HCT116 (cell line): ENCODE data around the gene ZNF561.
"Not testable (repeated sequence)": the region's sequence is repeated elsewhere in the genome, so short reads cannot be mapped to it uniquely, and the experiment has no call there.

Experiments used
- EZH2phosphoT487 ChIP-seq: fragments of 200-600 bp; IDR thresholded peaks from 2 replicates; pipeline ENCODE4 v1.6.1; 2018; ENCODE audit warnings: antibody characterized with exemption, borderline replicate concordance
- POLR2A ChIP-seq: IDR thresholded peaks from 2 replicates; pipeline ENCODE4 v1.7.0; 2011; ENCODE audit warnings: borderline replicate concordance; ENCODE audit not compliant: insufficient read depth, insufficient read length; ENCODE audit errors: extremely low read depth
- POLR2AphosphoS5 ChIP-seq: IDR thresholded peaks from 2 replicates; pipeline ENCODE4 v1.6.1; 2011; ENCODE audit warnings: mild to moderate bottlenecking, low read depth, low read length, moderate library complexity
- ZFX ChIP-seq: fragments of 450-650 bp; IDR thresholded peaks from 2 replicates; pipeline ENCODE4 v1.6.1; 2017
- TF ChIP-seq, protein P1 (sequence below): IDR thresholded peaks from 2 replicates; pipeline ENCODE4 v1.6.1; 2012
- TF ChIP-seq, protein P2 (sequence below): IDR thresholded peaks from 2 replicates; pipeline ENCODE4 v1.6.1; 2012; ENCODE audit warnings: low read depth
- TF ChIP-seq, protein P3 (sequence below), 3 experiments: fragments of 200-600 bp in 1 of 3; sonication (generic) in 1 of 3; IDR thresholded peaks in 2 of 3; conservative IDR thresholded peaks in 1 of 3; 2 replicates each; pipeline ENCODE4 v1.5.1; 2012 to 2017; ENCODE audit warnings: low read depth in 2 of 3, low read length in 2 of 3, antibody characterized with exemption in 1 of 3, borderline replicate concordance in 1 of 3, control low read depth in 1 of 3, mild to moderate bottlenecking in 1 of 3, mixed read lengths in 1 of 3, mixed run types in 1 of 3, moderate library complexity in 1 of 3; ENCODE audit not compliant: insufficient read depth in 1 of 3

DNA sequence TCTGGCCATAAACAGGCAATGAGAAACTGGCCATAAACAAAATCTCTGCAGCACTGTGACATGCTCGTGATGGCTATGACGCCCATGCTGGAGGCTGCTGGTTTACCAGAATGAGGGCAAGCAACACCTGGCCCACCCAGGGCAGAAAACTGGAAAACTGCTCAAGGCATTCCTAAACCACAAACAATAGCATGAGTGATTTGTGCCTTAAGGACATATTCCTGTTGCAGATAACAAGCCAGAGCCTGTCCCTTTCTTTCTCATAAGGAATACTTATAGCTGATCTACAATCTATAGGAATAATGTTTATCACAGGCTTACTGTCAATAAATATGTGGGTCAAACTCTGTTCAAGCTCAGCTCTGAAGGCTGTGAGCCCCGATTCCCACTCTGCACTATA, 30.4 kb upstream of the ZNF561 start:
- TF ChIP-seq POLR2A, EZH2phosphoT487, POLR2AphosphoS5, ZFX: not testable (repeated sequence)
- TF ChIP-seq, protein P1, sequence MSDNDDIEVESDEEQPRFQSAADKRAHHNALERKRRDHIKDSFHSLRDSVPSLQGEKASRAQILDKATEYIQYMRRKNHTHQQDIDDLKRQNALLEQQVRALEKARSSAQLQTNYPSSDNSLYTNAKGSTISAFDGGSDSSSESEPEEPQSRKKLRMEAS = not testable (repeated sequence)
- TF ChIP-seq, protein P2, sequence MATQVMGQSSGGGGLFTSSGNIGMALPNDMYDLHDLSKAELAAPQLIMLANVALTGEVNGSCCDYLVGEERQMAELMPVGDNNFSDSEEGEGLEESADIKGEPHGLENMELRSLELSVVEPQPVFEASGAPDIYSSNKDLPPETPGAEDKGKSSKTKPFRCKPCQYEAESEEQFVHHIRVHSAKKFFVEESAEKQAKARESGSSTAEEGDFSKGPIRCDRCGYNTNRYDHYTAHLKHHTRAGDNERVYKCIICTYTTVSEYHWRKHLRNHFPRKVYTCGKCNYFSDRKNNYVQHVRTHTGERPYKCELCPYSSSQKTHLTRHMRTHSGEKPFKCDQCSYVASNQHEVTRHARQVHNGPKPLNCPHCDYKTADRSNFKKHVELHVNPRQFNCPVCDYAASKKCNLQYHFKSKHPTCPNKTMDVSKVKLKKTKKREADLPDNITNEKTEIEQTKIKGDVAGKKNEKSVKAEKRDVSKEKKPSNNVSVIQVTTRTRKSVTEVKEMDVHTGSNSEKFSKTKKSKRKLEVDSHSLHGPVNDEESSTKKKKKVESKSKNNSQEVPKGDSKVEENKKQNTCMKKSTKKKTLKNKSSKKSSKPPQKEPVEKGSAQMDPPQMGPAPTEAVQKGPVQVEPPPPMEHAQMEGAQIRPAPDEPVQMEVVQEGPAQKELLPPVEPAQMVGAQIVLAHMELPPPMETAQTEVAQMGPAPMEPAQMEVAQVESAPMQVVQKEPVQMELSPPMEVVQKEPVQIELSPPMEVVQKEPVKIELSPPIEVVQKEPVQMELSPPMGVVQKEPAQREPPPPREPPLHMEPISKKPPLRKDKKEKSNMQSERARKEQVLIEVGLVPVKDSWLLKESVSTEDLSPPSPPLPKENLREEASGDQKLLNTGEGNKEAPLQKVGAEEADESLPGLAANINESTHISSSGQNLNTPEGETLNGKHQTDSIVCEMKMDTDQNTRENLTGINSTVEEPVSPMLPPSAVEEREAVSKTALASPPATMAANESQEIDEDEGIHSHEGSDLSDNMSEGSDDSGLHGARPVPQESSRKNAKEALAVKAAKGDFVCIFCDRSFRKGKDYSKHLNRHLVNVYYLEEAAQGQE = not testable (repeated sequence)
- TF ChIP-seq, protein P3, sequence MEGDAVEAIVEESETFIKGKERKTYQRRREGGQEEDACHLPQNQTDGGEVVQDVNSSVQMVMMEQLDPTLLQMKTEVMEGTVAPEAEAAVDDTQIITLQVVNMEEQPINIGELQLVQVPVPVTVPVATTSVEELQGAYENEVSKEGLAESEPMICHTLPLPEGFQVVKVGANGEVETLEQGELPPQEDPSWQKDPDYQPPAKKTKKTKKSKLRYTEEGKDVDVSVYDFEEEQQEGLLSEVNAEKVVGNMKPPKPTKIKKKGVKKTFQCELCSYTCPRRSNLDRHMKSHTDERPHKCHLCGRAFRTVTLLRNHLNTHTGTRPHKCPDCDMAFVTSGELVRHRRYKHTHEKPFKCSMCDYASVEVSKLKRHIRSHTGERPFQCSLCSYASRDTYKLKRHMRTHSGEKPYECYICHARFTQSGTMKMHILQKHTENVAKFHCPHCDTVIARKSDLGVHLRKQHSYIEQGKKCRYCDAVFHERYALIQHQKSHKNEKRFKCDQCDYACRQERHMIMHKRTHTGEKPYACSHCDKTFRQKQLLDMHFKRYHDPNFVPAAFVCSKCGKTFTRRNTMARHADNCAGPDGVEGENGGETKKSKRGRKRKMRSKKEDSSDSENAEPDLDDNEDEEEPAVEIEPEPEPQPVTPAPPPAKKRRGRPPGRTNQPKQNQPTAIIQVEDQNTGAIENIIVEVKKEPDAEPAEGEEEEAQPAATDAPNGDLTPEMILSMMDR (IDR thresholded peaks at IDR 0.05 in 2 of 3, conservative IDR thresholded peaks at IDR 0.05 in 1 of 3; ENCODE audit: borderline replicate concordance in 1 of 3, insufficient read depth in 1 of 3, low read depth in 2 of 3, low read length in 2 of 3) = not testable (repeated sequence)
